Naive B cell (primary cell): Measurements from ENCODE around the gene CTIF. TPM values are rescaled to one million over a fixed set of nuclear protein-coding genes. Genes with fewer than 3 reads are reported as not detected.

Source experiments
- ATAC-seq, 2 donors: fragments of 150-1000 bp; cut with Tn5 transposase; 2 replicates each; pipeline ENCODE4 v1.10.0; 2021; ENCODE audit warnings: low read depth in 2 of 2, mild to moderate bottlenecking in 2 of 2, moderate library complexity in 2 of 2
- DNase-seq: peaks from one replicate; pipeline ENCODE4 v3.0.0; 2022
- H3K27ac Mint-ChIP-seq, 6 donors: one replicate each; pipeline ENCODE4 v1.8.0; 2020 to 2022; ENCODE audit warnings: mild to moderate bottlenecking in 6 of 6, mixed read lengths in 6 of 6, moderate library complexity in 5 of 6, inconsistent platforms in 2 of 6
- H3K27me3 Mint-ChIP-seq, 3 donors: one replicate each; pipeline ENCODE4 v1.8.0; 2021 to 2022; ENCODE audit warnings: mixed read lengths in 3 of 3, mild to moderate bottlenecking in 1 of 3
- H3K36me3 Mint-ChIP-seq, 2 donors: one replicate each; pipeline ENCODE4 v1.8.0; 2020 to 2022; ENCODE audit warnings: mixed read lengths in 2 of 2, inconsistent platforms in 1 of 2, mild to moderate bottlenecking in 1 of 2
- H3K4me1 Mint-ChIP-seq, 3 donors: one replicate each; pipeline ENCODE4 v1.8.0; 2020 to 2022; ENCODE audit warnings: mixed read lengths in 3 of 3, inconsistent platforms in 1 of 3, mild to moderate bottlenecking in 1 of 3, moderate library complexity in 1 of 3
- H3K4me3 Mint-ChIP-seq, 8 donors: one replicate each; pipeline ENCODE4 v1.8.0; 2020 to 2022; ENCODE audit warnings: mild to moderate bottlenecking in 8 of 8, mixed read lengths in 8 of 8, moderate library complexity in 8 of 8, inconsistent platforms in 2 of 8
- H3K9me3 Mint-ChIP-seq, 7 donors: one replicate each; pipeline ENCODE4 v1.8.0; 2020 to 2022; ENCODE audit warnings: mixed read lengths in 7 of 7, mild to moderate bottlenecking in 5 of 7, inconsistent platforms in 2 of 7, moderate library complexity in 1 of 7
- polyA plus RNA-seq, 6 donors: library from polyadenylated mRNA; unstranded; fragments of 300-500 nt; fragmentation: Illumina TruSeq; gene quantifications; one replicate each; pipeline ENCODE4 v1.2.3, GENCODE V29; 2021; ENCODE audit warnings: low read depth in 6 of 6

Gene CTIF
- polyA plus RNA-seq, 6 donors from 2014 or later = 0.29 to 1.1 (median 0.66) TPM; not detected in 2

DNA sequence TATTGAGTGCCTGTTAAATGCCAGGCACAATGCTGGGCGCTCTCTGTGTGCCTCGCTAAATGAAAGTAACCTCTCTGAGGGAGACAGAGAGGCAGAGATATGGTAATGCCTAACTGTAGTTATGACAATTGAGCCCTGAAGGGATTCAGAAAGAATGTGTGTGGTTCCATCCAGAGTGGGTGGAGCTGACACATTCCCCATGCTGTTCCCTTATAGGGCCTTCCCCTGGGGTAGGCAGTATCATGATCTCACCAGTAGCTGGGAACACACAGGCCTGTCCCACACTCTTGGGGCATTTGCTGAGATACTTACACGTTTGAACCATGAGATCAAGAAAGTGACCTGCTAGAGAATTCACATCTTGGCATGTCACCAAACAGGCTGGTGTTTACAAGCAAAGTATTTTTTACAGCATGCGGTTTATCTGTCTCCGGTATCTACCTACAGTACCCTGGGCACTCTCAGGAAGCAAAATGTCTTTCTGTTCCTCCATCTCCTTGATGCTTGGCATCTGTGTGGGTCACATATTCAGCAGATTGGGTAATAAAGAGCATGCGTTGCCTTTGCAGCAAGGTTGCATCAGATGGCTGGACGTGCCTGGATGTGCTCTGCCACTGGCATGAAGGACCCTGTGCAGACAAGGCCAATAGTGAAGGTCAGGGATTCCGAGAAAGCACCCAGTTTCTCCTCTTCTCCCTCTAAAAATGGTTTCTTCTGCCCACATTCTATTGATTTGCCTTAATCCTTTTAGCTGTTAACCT is 9.4 kb downstream of the CTIF start:
- Mint-ChIP-seq H3K4me1 (peaks cover 15 to 19% (median 18%) of the 10 kb centered on the region in 3 donors), H3K27me3 (peaks cover 0 to 29% (median 9%) of the 10 kb centered on the region in 3 donors), H3K27ac (peak overlapping the region in 1 of 6 donors; percentile 3), H3K36me3 (no peaks in the 10 kb centered on the region), H3K4me3 (no peak overlapping the region), H3K9me3 (no peaks in the 10 kb centered on the region)
- ATAC-seq (no peak), DNase-seq (no peak)

DNA sequence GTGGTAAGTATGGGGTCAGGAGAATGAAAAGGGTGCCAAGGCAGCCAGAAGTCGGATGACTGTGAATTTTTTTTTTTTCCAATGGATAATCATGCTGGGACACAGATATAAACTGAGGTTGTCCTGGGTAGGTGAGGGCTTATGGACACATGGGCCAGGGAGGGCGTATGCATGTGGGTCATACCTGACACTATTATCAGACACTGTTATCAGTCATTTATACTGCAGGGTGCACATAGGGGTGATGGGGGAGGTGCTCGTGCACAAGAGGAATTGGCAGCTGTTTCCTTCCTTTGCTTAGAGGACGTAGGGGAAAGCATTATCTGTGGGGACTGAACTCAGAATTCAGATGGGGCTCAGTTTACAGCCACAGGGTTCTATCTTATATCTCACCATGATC is 10.1 kb downstream of the CTIF start:
- no peaks in the 10 kb centered on the region for H3K36me3 Mint-ChIP-seq
- ATAC-seq (no peak), DNase-seq (no peak)
- H3K4me1 Mint-ChIP-seq = peaks cover 15 to 19% (median 18%) of the 10 kb centered on the region in 3 donors
- no peak overlapping the region for H3K4me3 Mint-ChIP-seq
- H3K27ac Mint-ChIP-seq = peak overlapping the region in 2 of 6 donors; percentile 1 to 44
- peaks cover 0 to 25% (median 9%) of the 10 kb centered on the region in 3 donors for H3K27me3 Mint-ChIP-seq
- H3K9me3 Mint-ChIP-seq = no peaks in the 10 kb centered on the region

DNA sequence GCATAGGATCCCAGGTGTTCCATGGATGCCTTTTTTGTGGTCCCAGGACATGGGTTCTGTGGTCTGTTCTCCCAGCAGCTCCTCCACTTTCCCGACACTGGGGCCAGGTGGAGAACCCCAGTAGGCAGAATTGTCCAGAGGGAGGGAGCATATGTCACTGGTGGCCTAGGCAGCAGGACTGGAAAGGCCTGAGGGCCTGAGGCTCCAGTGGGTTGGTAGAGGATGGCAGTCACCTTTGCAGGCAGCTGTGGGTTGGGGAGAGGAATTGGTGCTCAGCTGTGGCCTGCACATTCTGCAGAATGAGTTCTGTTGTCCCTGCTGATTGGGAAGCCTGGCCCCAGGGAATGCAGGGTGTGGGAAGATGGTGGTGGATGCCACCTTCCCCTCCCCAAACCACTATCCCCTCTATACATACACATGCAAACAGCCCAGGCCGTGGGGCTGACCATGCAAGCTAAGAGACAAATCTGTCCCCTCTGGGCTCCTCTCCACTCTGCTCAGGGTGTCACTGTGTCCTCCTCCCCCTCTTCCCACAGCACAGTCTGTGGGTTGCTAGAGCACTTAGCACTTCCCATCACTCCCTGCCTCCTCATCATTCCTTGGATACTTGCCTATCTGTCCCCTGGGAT is 11.4 kb downstream of the CTIF start:
- no peaks in the 10 kb centered on the region for H3K9me3 Mint-ChIP-seq
- peak overlapping the region in 1 of 6 donors; percentile 43 for H3K27ac Mint-ChIP-seq
- H3K4me1 Mint-ChIP-seq = peaks cover 14 to 19% (median 15%) of the 10 kb centered on the region in 3 donors
- no peak for DNase-seq
- no peak overlapping the region for H3K4me3 Mint-ChIP-seq
- H3K36me3 Mint-ChIP-seq = no peaks in the 10 kb centered on the region
- H3K27me3 Mint-ChIP-seq = peaks cover 0 to 12% (median under 1%) of the 10 kb centered on the region in 3 donors
- no peak for ATAC-seq

DNA sequence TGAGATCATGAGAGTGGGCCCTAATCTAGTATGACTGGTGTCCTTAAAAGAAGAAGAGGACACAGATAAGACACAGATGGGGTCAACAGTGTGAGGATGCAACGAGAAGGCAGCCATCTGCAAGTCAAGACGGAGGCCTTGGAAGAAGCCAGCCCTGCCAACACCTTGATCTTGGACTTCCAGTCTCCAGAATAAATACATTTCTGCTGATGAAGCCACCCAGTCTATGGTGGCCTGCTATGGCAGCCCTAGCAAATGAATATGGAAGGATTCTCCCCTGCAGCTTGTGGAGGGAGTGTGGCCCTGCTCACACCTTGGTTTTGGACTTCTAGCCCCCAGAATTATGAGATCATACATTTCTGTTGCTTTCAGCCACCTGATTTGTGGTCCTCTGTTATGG is 12.3 kb downstream of the CTIF start:
- no peak overlapping the region for H3K4me3 Mint-ChIP-seq
- H3K27ac Mint-ChIP-seq = no peak overlapping the region
- H3K36me3 Mint-ChIP-seq = no peaks in the 10 kb centered on the region
- H3K4me1 Mint-ChIP-seq = peaks cover 14 to 19% (median 15%) of the 10 kb centered on the region in 3 donors
- DNase-seq (no peak), ATAC-seq (no peak)
- no peaks in the 10 kb centered on the region for H3K9me3 Mint-ChIP-seq
- H3K27me3 Mint-ChIP-seq = peaks cover 0 to 8% (median 0%) of the 10 kb centered on the region in 3 donors

DNA sequence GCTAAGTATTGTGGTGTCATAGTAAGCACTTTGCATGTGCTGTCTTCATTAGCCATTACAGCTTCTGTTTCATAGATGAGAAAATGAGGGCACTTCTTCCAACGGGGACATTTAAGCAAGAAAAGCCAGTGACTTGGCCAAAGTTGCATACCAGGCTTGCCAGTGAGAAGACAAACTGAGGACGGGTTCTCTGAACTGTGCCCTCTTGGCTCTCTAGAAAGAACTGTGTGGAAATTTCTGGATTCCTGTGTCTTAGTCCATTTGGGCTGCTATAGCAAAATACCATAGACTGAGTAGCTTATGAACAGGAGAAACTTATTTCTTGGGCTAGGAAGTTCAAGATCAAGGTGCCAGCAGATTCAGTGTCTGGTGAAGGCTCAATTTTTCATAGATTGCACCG is 13.3 kb downstream of the CTIF start:
- DNase-seq (no peak), ATAC-seq (no peak)
- peaks cover 14 to 19% (median 15%) of the 10 kb centered on the region in 3 donors for H3K4me1 Mint-ChIP-seq
- H3K9me3 Mint-ChIP-seq = no peaks in the 10 kb centered on the region
- H3K27me3 Mint-ChIP-seq = no peaks in the 10 kb centered on the region
- no peak overlapping the region for H3K4me3 Mint-ChIP-seq
- peak overlapping the region in 1 of 6 donors; percentile 72 for H3K27ac Mint-ChIP-seq
- H3K36me3 Mint-ChIP-seq = no peaks in the 10 kb centered on the region

DNA sequence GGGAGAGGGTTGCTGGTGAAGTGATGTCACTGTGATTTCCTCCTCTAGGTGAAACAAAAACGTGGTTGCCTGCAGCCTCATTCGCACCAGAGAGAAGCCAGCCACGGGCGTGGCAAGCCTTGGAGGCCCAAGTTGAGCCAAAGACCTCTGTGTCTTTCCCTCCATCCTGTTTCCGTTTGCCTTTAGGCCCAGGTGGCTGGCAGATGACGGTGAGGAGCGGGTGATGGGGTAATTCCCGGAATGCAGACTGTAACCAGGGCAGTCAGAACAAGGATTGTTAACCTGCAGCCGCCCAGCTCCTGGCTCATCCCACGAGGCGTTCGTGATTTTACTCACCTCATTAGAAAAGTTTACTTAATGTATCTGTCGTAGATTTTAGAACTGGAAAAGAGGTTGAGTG is 14.4 kb downstream of the CTIF start:
- Mint-ChIP-seq H3K27ac (no peak overlapping the region), H3K9me3 (no peaks in the 10 kb centered on the region), H3K4me3 (no peak overlapping the region), H3K27me3 (no peaks in the 10 kb centered on the region), H3K36me3 (no peaks in the 10 kb centered on the region), H3K4me1 (peaks cover 14 to 19% (median 15%) of the 10 kb centered on the region in 3 donors)
- ATAC-seq (no peak), DNase-seq (no peak)

DNA sequence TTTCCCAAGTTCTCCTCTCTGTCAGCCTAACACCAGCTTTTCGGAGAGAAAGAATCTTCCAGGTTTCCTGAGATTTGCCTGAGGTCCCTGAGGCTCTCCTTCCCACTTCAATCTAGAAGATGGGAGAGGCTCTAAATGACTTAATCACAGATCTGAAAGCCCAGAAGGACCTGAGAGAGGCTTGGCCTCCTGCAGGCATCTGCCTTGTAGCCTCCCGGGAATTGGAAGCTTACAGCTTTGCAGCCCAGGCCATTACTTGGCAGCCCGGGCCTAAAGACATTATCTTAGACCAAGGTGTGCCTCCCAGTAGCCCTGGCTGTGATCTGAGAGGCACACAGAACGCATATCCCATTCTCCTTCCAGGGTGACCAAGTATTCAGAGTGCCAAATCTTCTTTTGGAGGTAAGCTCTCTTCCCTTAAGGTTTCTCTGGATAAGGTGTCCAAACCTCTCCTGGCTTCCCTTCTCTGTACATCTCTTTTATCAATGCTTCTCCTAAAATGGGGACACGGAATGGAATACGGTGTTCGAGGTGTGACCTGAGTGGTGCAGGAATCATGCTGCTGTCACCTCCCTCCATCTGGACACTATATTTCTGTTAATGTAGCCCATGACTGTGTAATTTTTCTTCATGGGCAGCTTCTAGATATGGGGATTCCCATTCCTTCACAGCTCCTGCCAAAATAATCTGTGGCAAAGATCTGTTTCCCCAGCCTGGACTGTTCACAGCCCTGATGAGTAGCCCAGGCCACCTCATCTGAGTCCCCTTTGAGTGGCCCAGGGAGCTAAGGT is 16.0 kb downstream of the CTIF start:
- peaks cover 0 to 6% of the 10 kb centered on the region in 2 donors for H3K36me3 Mint-ChIP-seq
- H3K9me3 Mint-ChIP-seq = peaks cover 0 to 9% (median 3%) of the 10 kb centered on the region in 7 donors
- H3K4me1 Mint-ChIP-seq = peaks cover 0 to 5% (median 3%) of the 10 kb centered on the region in 3 donors
- ATAC-seq = no peak
- no peak overlapping the region for H3K27ac Mint-ChIP-seq
- no peaks in the 10 kb centered on the region for H3K27me3 Mint-ChIP-seq
- no peak for DNase-seq
- H3K4me3 Mint-ChIP-seq = no peak overlapping the region

DNA sequence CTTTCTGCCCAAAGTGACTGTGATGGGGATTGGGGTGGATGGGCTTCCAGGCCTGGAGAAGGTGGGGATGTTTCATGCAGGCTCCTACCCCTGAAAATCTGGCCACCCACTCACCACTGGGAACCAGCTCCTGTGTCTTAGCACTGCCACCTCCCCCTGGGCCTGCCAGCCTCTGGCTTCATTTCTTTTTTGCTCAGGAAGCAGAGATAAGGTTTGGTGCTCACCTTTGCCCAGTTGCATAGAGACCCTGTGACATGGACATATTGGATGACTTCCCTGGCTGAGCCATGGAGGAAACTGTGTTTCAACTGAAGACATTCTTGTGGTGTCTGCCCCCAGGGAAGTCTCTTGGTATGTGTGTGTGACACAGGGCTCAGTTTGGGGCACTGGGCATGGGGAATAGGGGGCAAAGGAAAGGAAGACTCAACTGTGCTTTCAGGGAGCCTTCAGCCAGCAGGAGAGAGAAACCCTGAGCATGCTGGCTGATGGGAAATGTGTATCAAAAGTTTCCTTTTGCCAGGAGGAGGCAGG is 16.7 kb downstream of the CTIF start:
- Mint-ChIP-seq H3K9me3 (peaks cover 0 to 9% (median 3%) of the 10 kb centered on the region in 7 donors), H3K4me3 (no peak overlapping the region), H3K27me3 (no peaks in the 10 kb centered on the region), H3K36me3 (peaks cover 0 to 6% of the 10 kb centered on the region in 2 donors), H3K27ac (peak overlapping the region in 2 of 6 donors; percentile 26 to 65), H3K4me1 (peaks cover 0 to 3% (median 0%) of the 10 kb centered on the region in 3 donors)
- ATAC-seq (no peak), DNase-seq (no peak)

DNA sequence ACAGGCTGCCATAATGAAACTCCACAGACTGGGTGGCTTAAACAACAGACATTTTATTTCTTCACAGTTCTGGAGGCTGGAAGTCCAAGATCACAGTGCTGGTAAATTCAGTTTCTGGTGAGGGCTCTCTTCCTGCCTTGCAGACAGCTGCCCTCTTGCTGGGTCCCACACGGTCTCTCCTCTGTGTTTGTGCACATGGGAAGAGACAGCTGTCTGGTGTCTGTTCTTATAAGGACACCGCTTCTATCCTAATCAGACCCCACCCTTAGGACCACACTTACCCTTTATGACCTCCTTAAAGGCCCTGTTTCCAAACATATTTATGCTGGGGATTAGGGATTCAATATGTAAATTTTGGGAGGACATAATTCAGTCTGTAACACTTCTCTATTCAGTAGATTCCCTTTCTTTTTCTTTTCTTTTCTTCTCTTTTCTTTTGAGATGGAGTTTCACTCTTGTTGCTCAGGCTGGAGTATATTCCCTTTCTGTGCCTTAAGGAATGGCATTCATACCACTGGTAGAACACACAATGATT is 18.9 kb downstream of the CTIF start:
- Mint-ChIP-seq H3K36me3 (peaks cover 0 to 6% of the 10 kb centered on the region in 2 donors), H3K27me3 (no peaks in the 10 kb centered on the region), H3K4me3 (no peak overlapping the region), H3K4me1 (no peaks in the 10 kb centered on the region), H3K27ac (no peak overlapping the region), H3K9me3 (peaks cover 0 to 9% (median 3%) of the 10 kb centered on the region in 7 donors)
- DNase-seq (no peak), ATAC-seq (no peak)

DNA sequence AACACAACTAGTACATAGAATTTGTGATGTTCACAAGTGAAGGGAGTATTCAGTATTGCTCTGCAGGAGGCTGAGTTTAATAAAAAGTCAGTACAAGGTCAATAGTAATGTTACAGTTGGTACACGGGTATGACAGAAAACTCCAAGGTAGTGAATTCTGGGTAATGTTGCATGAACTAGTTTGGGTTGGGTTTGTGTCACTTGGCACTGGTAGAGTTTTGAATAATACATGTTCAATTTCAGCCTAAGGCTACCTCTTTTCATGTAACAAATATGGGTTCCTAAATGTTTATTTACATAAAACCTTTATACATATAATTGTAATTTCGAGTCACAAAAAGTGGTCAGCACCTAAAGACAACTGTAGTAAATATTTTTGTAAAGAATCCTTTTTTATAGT is 19.4 kb downstream of the CTIF start:
- H3K27me3 Mint-ChIP-seq = no peaks in the 10 kb centered on the region
- H3K36me3 Mint-ChIP-seq = peaks cover 0 to 6% of the 10 kb centered on the region in 2 donors
- no peak overlapping the region for H3K27ac Mint-ChIP-seq
- H3K9me3 Mint-ChIP-seq = peaks cover 0 to 9% (median 3%) of the 10 kb centered on the region in 7 donors
- no peak overlapping the region for H3K4me3 Mint-ChIP-seq
- ATAC-seq (no peak), DNase-seq (no peak)
- no peaks in the 10 kb centered on the region for H3K4me1 Mint-ChIP-seq

DNA sequence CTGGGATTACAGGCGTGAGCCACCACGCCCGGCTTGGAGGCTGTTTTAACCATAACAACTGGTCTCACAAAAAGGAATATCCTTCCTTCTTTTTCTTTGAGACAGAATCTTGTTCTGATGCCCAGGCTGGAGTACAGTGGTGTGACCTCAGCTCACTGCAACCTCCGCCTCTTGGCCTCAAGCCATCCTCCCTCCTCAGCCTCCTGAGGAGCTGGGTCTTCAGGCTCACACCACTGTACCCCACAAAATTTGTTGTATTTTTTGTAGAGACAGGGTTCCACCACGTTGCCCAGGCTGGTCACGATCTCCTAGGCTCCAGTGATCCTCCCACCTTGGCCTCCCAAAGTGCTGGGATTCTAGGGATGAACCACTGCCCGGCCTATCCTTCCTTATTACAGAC is 21.7 kb downstream of the CTIF start:
- DNase-seq (no peak), ATAC-seq (no peak)
- Mint-ChIP-seq H3K36me3 (peaks cover 0 to 12% of the 10 kb centered on the region in 2 donors), H3K4me3 (no peak overlapping the region), H3K4me1 (peaks cover 0 to 4% (median 3%) of the 10 kb centered on the region in 3 donors), H3K27ac (no peak overlapping the region), H3K27me3 (no peaks in the 10 kb centered on the region), H3K9me3 (peaks cover 0 to 9% (median 3%) of the 10 kb centered on the region in 7 donors)

DNA sequence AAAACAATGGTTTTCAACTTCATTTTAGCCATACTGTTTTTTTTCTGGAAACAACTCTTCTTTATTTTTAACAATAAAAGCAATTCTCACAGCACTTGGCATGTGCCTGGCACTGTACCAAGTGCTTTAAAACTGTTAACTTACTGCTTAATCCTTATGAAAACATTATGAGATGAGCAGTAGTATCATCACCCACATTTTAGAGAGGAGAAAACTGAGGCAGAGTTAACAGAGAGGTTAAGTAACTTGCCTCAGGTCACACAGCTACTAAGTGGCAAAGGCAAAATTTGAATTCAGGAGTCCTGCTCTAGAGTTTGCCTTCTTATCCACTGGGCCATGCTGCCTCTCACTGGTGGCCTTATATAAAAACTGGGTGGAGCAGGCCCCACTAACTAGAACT is 23.2 kb downstream of the CTIF start:
- Mint-ChIP-seq H3K4me3 (no peak overlapping the region), H3K9me3 (peaks cover 0 to 9% (median 3%) of the 10 kb centered on the region in 7 donors), H3K27me3 (no peaks in the 10 kb centered on the region), H3K4me1 (peaks cover 0 to 4% (median 3%) of the 10 kb centered on the region in 3 donors), H3K27ac (no peak overlapping the region), H3K36me3 (peaks cover 0 to 12% of the 10 kb centered on the region in 2 donors)
- DNase-seq (no peak), ATAC-seq (no peak)

DNA sequence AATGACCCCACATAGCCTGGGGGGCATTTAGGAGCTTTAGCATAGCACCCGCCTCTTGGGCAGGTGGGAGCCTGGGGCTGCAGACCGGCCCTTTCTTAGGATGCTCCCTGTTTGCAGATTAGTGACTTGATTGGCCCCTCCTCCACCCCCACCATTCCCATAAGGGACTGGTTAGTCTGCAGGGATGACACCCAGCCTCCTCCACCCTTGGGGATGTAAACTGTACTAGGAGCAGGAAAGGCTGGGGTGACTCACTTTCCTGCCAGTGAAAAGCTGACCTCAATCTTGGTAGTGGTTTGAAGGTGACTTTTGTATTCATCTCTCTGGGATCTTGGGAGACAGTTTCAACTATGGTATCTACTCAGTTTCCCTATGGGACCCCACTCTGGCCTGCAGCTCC is 24.2 kb downstream of the CTIF start:
- Mint-ChIP-seq H3K4me1 (peaks cover 0 to 4% (median 3%) of the 10 kb centered on the region in 3 donors), H3K36me3 (peaks cover 9 to 12% of the 10 kb centered on the region in 2 donors), H3K4me3 (no peak overlapping the region)

More for the DNA sequence above, 24.2 kb downstream of the CTIF start:
- no peaks in the 10 kb centered on the region for H3K27me3 Mint-ChIP-seq
- H3K27ac Mint-ChIP-seq = peak overlapping the region in 1 of 6 donors; percentile 13
- DNase-seq = no peak
- peaks cover 3 to 9% (median 4%) of the 10 kb centered on the region in 7 donors for H3K9me3 Mint-ChIP-seq
- no peak for ATAC-seq
